ENCODE results near the gene FAN1. TPM values are rescaled to one million over a fixed set of nuclear protein-coding genes. Genes with fewer than 3 reads are reported as not detected.

The FAN1 gene
- total RNA-seq, 2 experiments from 2014 or later = 23.9 to 25.8 TPM

DNA sequence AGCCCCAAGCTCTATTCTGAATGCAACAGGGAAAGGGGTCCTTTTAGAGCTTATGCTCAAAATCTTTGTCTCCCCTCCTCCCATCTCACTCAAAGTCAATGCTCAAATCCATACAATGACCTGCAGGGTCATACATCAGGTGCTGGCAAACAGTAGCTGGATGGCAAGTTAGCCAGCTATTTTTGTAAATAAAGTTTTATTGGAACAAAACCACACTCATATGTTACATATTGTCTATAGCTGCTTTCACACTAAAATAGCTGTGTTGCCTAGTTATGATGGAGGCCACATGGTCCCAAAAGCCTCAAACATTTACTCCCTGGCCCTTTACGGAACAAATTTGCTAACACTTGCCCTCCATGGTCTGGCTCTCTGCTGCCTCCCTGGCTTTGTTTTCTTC, 1.8 kb upstream of the FAN1 start:
- no peak overlapping the region for H3K4me3 Mint-ChIP-seq

GRCh38 chr15:30904812-30905211, 1.1 kb downstream of the FAN1 start:
- POLR2A ChIA-PET = interaction anchor here (0.6 kb wide), 1 partner anchor 86 kb away, joined by 3 read pairs; no protein-coding TSS in a partner anchor
- Mint-ChIP-seq H3K9me3 (no peaks in the 10 kb centered on the region), H3K27me3 (peaks cover 2% of the 10 kb centered on the region), H3K4me1 (peaks cover 15% of the 10 kb centered on the region), H3K27ac (no peak overlapping the region), H3K36me3 (peaks cover 17% of the 10 kb centered on the region), H3K4me3 (peak overlapping the region; percentile 96)
- no peak for ATAC-seq (ENCODE audit: low read depth)
- no peak for DNase-seq

More for the DNA sequence above, 1.8 kb upstream of the FAN1 start:
- no peaks in the 10 kb centered on the region for H3K9me3 Mint-ChIP-seq
- DNase-seq = no peak
- peaks cover 15% of the 10 kb centered on the region for H3K4me1 Mint-ChIP-seq
- no peak for ATAC-seq (ENCODE audit: low read depth)
- H3K27ac Mint-ChIP-seq = no peak overlapping the region
- peaks cover 11% of the 10 kb centered on the region for H3K36me3 Mint-ChIP-seq
- POLR2A ChIA-PET = no interaction called here
- peaks cover 2% of the 10 kb centered on the region for H3K27me3 Mint-ChIP-seq

DNA sequence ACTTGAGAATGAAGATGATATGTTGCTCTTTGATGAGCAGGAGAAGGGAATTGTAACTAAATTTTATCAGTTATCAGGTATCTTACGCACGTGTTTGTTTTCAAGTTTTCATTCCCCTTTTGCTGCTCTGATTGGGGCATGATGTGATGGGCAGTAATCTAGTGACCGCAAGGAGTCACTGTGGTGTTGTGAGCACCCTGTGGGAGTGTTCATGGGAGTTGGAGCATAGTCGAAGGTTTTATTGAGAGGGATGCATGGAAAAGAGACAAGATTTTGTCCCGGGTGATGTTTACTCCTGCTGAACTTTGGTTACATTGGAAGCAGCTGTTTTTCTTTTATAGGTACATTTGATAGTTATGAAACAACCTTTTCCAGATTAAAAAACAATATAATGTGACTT, 2.1 kb downstream of the FAN1 start:
- Mint-ChIP-seq H3K27ac (no peak overlapping the region), H3K36me3 (peaks cover 22% of the 10 kb centered on the region), H3K4me1 (peaks cover 15% of the 10 kb centered on the region), H3K9me3 (no peaks in the 10 kb centered on the region), H3K4me3 (no peak overlapping the region), H3K27me3 (no peaks in the 10 kb centered on the region)
- DNase-seq (no peak), ATAC-seq (ENCODE audit: low read depth) (no peak)
- POLR2A ChIA-PET = no interaction called here

DNA sequence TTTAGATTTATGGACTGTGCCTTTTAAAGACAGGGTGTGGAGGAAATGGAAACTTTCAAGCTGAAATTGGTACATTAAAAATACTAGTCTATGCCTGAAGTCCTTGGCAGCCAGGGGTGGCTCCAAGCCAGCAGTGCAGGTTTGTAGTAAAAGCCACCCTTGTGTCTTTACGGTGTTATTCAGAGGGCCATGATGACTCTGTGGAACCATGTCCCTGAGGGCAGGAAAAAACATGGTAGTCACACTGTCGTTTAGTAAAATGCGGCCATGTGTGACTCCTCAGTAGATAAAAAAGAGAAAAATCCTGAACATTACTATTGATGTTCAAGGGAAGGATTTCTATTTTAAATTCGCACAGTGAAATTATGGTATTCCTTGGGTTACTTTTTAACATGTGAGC, 2.7 kb downstream of the FAN1 start:
- peaks cover 15% of the 10 kb centered on the region for H3K4me1 Mint-ChIP-seq
- ATAC-seq (ENCODE audit: low read depth) (no peak), DNase-seq (no peak)
- no peaks in the 10 kb centered on the region for H3K27me3 Mint-ChIP-seq
- POLR2A ChIA-PET = no interaction called here
- peaks cover 22% of the 10 kb centered on the region for H3K36me3 Mint-ChIP-seq
- H3K27ac Mint-ChIP-seq = no peak overlapping the region
- H3K9me3 Mint-ChIP-seq = no peaks in the 10 kb centered on the region
- no peak overlapping the region for H3K4me3 Mint-ChIP-seq

DNA sequence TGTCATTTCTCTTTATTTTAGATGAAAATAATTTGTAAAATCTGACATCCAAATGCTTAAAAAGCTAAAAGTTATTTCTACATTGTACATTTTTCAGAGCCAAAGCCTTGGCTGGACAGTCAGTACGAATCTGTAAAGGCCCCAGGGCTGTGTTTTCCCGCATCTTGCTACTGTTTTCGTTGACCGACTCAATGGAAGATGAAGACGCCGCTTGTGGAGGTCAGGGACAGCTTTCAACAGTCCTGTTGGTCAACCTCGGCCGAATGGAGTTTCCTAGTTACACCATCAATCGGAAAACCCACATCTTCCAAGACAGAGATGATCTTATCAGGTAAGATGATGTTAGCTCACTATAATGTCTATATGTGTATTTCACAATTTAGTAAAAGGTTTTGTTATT, 10.0 kb downstream of the FAN1 start:
- no peak for DNase-seq
- no peak overlapping the region for H3K27ac Mint-ChIP-seq
- ATAC-seq (ENCODE audit: low read depth) = no peak
- H3K9me3 Mint-ChIP-seq = no peaks in the 10 kb centered on the region
- peaks cover 15% of the 10 kb centered on the region for H3K36me3 Mint-ChIP-seq
- H3K4me1 Mint-ChIP-seq = no peaks in the 10 kb centered on the region
- no peak overlapping the region for H3K4me3 Mint-ChIP-seq
- POLR2A ChIA-PET = no interaction called here
- no peaks in the 10 kb centered on the region for H3K27me3 Mint-ChIP-seq

GRCh38 chr15:30917013-30917412, 13.3 kb downstream of the FAN1 start:
- no peak overlapping the region for H3K27ac Mint-ChIP-seq
- POLR2A ChIA-PET = interaction anchor here (0.5 kb wide), 1 partner anchor 255 kb away, joined by 3 read pairs; no protein-coding TSS in a partner anchor
- no peaks in the 10 kb centered on the region for H3K9me3 Mint-ChIP-seq
- peaks cover 9% of the 10 kb centered on the region for H3K36me3 Mint-ChIP-seq
- no peak for DNase-seq
- no peak for ATAC-seq (ENCODE audit: low read depth)
- H3K27me3 Mint-ChIP-seq = no peaks in the 10 kb centered on the region
- H3K4me1 Mint-ChIP-seq = no peaks in the 10 kb centered on the region
- no peak overlapping the region for H3K4me3 Mint-ChIP-seq

DNA sequence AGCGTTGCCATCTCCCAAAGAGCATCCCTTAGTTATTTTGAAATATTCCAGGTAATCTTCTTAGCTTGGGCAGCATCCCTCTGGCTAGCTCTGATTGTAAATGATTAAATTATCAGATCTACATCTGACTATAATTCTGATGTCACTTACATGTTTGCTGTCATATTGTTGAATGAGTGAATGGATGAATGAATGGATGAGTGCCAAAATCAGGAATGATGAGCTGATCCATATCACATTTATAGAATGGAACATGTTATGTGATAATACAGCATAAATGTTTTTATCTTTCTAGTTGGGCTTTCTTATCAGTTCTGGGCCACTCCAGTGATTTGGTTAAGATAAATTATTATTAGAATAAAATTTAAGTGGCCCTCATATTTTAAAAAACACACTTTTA, 14.0 kb downstream of the FAN1 start:
- no peak overlapping the region for H3K4me3 Mint-ChIP-seq
- DNase-seq = no peak
- H3K27ac Mint-ChIP-seq = no peak overlapping the region
- POLR2A ChIA-PET = interaction anchor here (0.5 kb wide), 1 partner anchor 255 kb away, joined by 3 read pairs; no protein-coding TSS in a partner anchor
- H3K9me3 Mint-ChIP-seq = no peaks in the 10 kb centered on the region
- peaks cover 11% of the 10 kb centered on the region for H3K36me3 Mint-ChIP-seq
- H3K4me1 Mint-ChIP-seq = no peaks in the 10 kb centered on the region
- ATAC-seq (ENCODE audit: low read depth) = no peak
- no peaks in the 10 kb centered on the region for H3K27me3 Mint-ChIP-seq

DNA sequence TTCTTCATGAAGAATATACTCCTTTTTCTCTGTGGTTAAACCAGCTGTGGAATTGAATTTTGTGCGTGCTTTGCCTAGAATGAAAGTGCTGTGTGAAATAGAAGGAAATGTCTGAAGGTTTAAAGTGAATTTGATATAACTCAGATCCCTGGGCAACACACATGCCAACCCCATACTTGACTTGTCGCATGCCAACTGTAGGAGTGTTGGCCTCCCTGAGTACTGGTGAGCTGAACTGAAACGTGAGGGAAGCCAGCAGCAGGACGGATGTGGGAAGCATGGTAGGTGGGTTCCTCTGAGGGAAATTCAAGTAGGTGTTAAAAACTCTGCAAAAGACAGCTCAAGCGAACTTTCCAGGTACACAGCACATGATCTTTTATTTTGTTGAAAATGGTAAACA, 14.7 kb downstream of the FAN1 start:
- H3K4me1 Mint-ChIP-seq = no peaks in the 10 kb centered on the region
- no peak for ATAC-seq (ENCODE audit: low read depth)
- no peak for DNase-seq
- H3K27me3 Mint-ChIP-seq = no peaks in the 10 kb centered on the region
- H3K27ac Mint-ChIP-seq = no peak overlapping the region
- POLR2A ChIA-PET = no interaction called here
- no peak overlapping the region for H3K4me3 Mint-ChIP-seq
- peaks cover 11% of the 10 kb centered on the region for H3K36me3 Mint-ChIP-seq
- H3K9me3 Mint-ChIP-seq = no peaks in the 10 kb centered on the region

DNA sequence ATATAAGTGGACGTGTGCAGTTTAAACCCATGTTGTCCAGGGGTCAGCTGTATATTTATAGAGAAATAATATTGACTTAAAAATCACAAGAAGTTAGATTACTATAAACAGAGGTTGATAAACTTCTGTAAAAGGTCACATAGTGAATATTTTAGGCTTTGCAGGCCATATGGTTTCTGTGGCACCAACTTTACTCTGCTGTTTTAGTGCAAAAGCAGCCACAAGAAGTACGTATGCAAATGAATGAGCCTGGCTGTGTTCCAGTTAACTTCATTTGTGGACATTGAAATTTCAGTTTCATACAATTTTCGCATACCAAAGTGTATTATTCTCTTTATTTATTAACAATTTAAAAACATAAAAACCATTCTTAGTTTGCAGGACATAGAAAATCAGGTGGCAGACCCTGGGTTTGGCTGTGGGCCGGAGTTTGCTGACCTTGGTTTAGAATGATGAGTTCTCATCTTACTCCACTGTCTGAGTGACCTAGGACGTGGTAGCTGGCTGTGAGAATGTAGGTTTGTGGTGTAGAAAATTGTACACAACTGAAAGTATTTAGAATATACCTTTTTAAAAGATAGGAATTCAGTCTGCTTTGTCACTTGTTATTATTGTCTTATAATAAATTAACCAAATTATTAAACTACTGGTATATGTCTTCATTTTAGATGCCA, 16.3 kb downstream of the FAN1 start:
- Mint-ChIP-seq H3K27me3 (no peaks in the 10 kb centered on the region), H3K36me3 (peaks cover 13% of the 10 kb centered on the region), H3K4me3 (no peak overlapping the region), H3K4me1 (no peaks in the 10 kb centered on the region), H3K9me3 (no peaks in the 10 kb centered on the region), H3K27ac (no peak overlapping the region)
- DNase-seq (no peak), ATAC-seq (ENCODE audit: low read depth) (no peak)
- POLR2A ChIA-PET = no interaction called here

- Mint-ChIP-seq H3K27me3 (no peaks in the 10 kb centered on the region), H3K4me1 (no peaks in the 10 kb centered on the region), H3K36me3 (peaks cover 10% of the 10 kb centered on the region), H3K27ac (no peak overlapping the region), H3K9me3 (no peaks in the 10 kb centered on the region), H3K4me3 (no peak overlapping the region)
- ATAC-seq (ENCODE audit: low read depth) (no peak), DNase-seq (no peak)
- POLR2A ChIA-PET = no interaction called here
These were observed 17.4 kb downstream of the FAN1 start for GRCh38 chr15:30921106-30921505.

GRCh38 chr15:30921781-30922479, 18.2 kb downstream of the FAN1 start:
- H3K27me3 Mint-ChIP-seq = no peaks in the 10 kb centered on the region
- H3K4me3 Mint-ChIP-seq = no peak overlapping the region
- no peak overlapping the region for H3K27ac Mint-ChIP-seq
- H3K4me1 Mint-ChIP-seq = no peaks in the 10 kb centered on the region
- peaks cover 10% of the 10 kb centered on the region for H3K36me3 Mint-ChIP-seq
- H3K9me3 Mint-ChIP-seq = no peaks in the 10 kb centered on the region
- ATAC-seq (ENCODE audit: low read depth) (no peak), DNase-seq (no peak)
- POLR2A ChIA-PET = no interaction called here

DNA sequence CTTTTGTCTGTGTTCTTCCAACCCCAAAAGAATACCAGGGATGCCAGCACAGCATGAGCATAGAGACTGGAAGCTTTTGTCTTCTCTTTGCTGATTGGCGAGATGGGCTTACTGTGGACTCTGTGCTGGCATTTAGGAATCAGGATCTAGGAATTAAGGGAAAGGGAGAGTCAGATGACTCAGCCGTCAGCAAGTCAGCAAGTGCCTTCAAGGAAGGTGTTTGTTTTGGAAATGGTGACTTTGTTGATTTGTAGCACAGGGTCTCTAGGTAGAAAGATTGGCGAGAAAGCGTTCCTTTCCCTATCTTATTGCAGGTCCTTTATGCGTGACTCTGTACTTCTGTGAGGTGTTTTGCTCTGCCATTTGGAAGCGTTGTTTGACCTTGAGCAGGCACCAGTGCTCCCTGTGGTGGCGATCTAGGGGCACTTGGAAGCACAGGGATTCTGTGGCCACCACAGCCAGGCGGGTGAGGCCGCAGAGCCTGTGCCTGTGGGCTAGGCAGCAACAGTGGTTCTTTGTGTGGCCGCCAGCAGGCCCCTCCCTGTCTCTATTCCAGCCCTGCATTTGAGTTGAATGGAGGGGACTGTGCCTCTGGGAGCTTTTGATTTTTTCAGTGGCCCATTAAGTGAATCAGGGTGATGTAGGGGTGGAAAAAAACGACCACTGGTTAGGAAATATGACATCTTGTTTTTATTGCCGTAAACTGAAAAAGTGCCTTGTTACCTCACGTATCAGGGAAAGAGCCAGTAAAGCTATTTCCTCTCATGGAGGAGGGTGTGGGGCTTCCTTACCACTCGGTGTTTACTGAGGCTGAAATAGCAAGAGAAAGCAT, 19.0 kb downstream of the FAN1 start:
- no peak overlapping the region for H3K27ac Mint-ChIP-seq
- POLR2A ChIA-PET = interaction anchor here (0.6 kb wide), 1 partner anchor 41 kb away, joined by 3 read pairs; no protein-coding TSS in a partner anchor
- no peaks in the 10 kb centered on the region for H3K27me3 Mint-ChIP-seq
- DNase-seq = no peak
- ATAC-seq (ENCODE audit: low read depth) = no peak
- peaks cover 10% of the 10 kb centered on the region for H3K36me3 Mint-ChIP-seq
- no peak overlapping the region for H3K4me3 Mint-ChIP-seq
- no peaks in the 10 kb centered on the region for H3K9me3 Mint-ChIP-seq
- H3K4me1 Mint-ChIP-seq = no peaks in the 10 kb centered on the region

GRCh38 chr15:30923429-30923828, 19.7 kb downstream of the FAN1 start:
- Mint-ChIP-seq H3K9me3 (no peaks in the 10 kb centered on the region), H3K27ac (peak overlapping the region; percentile 21), H3K36me3 (peaks cover 10% of the 10 kb centered on the region), H3K4me3 (no peak overlapping the region), H3K27me3 (no peaks in the 10 kb centered on the region), H3K4me1 (no peaks in the 10 kb centered on the region)
- ATAC-seq (ENCODE audit: low read depth) (no peak), DNase-seq (no peak)
- POLR2A ChIA-PET = no interaction called here
